ENCODE results near the gene MYORG.

DNA sequence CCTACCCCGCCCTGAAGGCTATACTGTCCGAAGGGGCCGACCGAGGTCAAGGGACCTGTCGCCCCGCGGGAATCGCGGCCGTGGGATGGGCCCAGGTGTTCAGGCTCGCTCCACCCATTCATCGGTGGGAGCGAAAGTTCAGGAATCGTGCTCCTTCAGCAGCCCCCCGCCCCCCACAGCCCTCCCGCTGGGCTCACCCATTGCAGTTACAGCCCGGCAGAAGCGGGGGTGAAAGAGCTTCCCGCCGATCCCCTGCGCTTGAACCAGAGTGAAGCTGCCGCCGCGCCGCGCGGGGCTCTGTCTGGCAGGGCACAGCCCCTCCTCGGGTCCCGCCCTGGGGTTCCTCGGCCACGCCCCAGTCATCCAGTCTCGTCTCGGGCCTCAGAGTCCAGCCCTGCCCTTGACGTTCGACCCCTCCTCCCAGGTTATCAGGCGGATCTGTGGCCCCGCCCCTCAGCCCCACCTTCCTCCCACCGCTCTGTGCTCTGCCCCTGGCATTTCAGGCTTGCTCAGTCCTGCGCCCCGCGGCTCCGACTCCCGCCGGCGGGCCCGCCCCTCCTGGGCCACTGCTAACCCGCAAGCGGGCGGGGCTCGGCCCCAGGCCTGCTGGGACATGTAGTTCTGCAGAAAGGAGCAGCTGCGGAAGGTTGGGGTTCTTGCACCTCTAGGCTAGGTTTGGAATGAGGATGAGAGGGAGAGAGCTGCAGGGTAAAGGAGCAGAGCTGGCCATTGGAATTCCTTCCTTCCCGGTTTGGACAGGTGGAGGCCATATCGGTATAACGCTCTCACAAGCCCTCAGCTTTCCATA, at the start of gene MYORG:
- TF ChIP-seq, protein P1, sequence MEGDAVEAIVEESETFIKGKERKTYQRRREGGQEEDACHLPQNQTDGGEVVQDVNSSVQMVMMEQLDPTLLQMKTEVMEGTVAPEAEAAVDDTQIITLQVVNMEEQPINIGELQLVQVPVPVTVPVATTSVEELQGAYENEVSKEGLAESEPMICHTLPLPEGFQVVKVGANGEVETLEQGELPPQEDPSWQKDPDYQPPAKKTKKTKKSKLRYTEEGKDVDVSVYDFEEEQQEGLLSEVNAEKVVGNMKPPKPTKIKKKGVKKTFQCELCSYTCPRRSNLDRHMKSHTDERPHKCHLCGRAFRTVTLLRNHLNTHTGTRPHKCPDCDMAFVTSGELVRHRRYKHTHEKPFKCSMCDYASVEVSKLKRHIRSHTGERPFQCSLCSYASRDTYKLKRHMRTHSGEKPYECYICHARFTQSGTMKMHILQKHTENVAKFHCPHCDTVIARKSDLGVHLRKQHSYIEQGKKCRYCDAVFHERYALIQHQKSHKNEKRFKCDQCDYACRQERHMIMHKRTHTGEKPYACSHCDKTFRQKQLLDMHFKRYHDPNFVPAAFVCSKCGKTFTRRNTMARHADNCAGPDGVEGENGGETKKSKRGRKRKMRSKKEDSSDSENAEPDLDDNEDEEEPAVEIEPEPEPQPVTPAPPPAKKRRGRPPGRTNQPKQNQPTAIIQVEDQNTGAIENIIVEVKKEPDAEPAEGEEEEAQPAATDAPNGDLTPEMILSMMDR (IDR thresholded peaks at IDR 0.05; ENCODE audit: low read length) = no peak
- no peak for TF ChIP-seq EZH2phosphoT487 (IDR thresholded peaks at IDR 0.05; ENCODE audit: low read length)
- TF ChIP-seq EZH2 (optimal IDR thresholded peaks at IDR 0.05; ENCODE audit: low read depth, low read length) = no peak

All from MM.1S (cell line).